HG03097 (cell line): ENCODE data around the gene KCNMA1.
"Not testable (repeated sequence)": the region's sequence is repeated elsewhere in the genome, so short reads cannot be mapped to it uniquely, and the experiment has no call there.

Source experiments
- ATAC-seq: cut with Tn5 transposase; IDR thresholded peaks from one replicate; pipeline ENCODE4 v1.9.1; 2021; ENCODE audit not compliant: unreplicated experiment, low FRiP score

Gene KCNMA1

DNA sequence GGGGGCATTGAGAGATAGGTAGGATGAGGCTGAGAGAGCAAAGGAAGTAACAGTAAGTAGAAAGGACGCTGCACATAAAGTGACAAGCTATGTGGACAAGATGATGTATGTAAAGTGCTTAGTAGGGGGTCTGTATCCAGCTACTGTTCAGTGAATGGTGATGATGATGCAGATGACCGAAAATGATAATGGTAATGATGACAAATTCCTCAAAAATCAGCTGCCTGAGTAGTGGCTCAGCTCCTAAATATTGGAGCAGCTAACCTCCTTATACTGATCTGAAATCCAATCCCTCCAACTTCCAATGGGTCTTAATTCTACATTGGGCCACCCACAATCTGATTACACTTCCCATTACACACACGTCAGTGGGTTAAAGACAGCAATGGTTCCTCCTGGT, 27.1 kb upstream of the KCNMA1 start:
- ATAC-seq, result no peak

- no peak for ATAC-seq
Measured at GRCh38 chr10:77664008-77664407, 26.4 kb upstream of the KCNMA1 start.

- ATAC-seq, result no peak
Measured at GRCh38 chr10:77661674-77662073, 24.1 kb upstream of the KCNMA1 start.

DNA sequence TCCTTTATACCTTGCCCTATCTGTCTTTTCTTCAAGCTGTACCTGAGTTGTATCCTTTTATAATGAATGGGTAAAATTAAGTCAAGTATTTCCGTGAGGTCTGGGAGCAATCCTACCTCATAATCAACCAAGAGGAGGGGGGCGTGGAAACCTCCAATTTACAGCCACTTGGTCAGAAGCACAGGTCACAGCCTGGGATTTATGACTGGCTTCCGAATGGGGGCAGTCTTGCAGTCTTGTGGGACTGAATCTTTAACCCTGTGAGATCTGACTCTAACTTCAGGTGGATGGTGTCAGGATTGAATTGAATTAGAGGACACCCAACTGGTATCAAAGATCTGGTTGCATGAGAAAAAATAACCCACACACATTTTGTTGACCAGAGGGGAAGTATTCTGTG, 23.5 kb upstream of the KCNMA1 start:
- ATAC-seq, result no peak

GRCh38 chr10:77659046-77659670, 21.6 kb upstream of the KCNMA1 start:
- ATAC-seq, result not testable (repeated sequence)

DNA sequence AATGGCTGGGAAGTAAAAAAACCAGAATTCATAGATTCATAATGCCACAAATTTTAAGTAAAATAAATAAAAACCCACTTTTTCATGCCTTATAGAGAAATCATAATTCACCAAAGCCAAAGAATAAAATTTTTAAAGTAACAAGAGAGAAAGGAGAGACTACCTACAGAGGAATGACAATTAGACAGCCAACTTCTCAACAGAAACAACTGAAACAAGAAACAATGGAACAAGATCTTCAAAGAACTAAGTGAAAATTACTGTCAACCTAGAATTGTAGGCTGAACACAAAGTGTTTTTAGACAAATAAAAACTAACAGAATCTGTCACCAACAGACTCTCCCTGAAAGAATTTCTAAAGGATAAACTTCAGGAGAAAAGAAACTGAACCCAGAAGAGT, 15.6 kb upstream of the KCNMA1 start:
- ATAC-seq, result no peak

- ATAC-seq, result no peak
Measured at GRCh38 chr10:77649333-77650331, 12.0 kb upstream of the KCNMA1 start.

DNA sequence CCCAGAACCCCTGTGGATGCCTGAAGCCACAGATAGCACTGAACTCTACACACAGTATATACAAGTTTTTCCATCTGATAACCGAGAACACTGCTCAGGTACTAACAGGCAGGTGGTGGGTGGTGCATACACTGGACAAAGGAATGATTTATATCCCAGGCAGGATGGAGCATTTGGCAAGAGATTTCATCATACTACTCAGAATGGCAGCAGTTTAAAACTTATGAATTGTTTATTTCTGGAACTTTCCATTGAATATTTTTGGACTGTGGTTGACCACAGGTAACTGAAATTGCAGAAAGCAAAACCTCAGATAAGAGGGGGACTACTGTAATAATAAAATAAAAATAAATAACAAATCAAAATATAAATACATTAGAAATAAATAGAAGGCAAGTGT, 10.9 kb upstream of the KCNMA1 start:
- ATAC-seq, result no peak

DNA sequence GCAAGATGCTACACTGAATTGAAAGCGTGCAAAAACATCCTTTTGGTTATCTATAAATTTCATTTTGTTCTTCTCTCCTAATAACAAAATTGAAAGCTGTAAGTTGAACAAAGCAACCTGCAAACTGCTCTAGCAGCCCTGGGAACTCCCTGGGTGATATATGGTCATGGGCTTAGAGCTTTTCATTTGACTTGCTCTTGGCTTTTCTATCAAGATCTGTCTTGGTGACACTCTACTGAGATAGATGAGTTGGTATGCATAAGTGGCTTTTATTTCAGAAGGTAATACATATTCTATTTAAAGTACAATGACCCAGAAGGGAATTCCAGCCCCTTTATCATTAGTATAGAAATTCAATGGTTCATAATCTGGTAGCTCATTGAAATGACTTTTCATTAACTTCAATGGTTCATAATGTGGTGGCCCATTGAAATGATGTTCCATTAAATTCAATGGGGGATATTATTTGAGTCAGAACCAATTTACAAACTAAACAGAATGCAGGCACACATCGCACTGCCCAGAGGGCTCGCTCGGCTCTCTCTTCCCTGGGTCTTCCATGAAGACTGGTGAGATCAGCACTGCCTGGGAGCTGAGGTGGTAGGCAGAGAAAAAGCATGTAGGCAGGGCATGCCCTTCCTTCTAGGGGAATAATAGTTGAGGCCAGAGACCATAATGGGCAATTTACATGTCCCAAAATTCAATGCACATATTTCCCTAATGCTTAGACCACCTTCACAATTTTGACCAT, 10.1 kb upstream of the KCNMA1 start:
- ATAC-seq, result no peak

DNA sequence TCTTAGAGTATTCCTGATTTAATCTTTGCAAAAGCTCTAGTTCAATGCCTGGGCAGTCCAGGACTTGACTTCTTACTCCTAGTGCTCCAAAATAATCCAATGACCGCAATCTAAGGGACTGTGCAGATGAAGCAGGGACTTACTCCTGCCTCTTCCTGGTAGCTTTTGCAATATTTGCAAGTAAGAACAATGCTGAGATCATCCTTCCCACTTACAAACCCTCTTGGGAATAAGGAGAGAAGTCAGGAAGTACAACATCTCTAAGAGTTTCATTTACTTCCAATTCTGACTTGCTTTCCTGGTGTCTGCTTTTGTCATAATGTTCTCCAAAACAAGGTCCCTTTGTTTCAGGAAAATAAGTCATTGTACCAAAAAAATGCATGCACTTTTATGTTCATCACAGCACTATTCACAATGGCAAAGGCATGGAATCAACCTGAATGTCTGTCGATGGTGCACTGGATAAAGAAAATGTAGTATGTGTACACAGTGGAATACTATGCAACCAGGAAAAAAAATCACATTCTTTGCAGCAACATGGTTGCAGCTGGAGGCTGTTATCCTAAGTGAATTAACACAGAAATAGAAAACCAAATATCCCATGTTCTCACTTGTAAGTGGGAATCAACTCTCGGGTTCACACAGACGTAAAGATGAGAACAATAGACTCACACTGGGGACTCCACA, 7.1 kb upstream of the KCNMA1 start:
- ATAC-seq, result no peak

- no peak for ATAC-seq
Measured at GRCh38 chr10:77643795-77644468, 6.3 kb upstream of the KCNMA1 start.

GRCh38 chr10:77641788-77642397, 4.3 kb upstream of the KCNMA1 start:
- no peak for ATAC-seq

DNA sequence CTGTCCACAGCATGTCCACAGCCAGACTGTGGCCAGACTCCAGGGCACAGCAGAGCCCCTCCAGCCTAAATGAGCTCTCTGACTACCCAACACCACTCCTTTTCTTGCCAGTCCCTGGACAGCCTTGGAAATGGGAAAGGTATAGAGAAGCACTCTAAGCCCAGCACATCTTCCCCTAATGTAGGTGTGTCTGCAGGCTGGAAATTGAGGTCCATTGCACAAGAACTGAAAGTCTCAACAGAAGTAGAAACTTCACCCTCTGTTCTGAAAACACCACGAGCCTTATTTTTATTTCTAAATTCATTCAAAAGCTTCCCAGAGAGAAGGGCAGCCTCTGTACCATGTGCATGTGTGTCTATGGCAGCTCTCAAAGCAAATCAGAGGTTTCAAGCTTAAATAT, 3.7 kb upstream of the KCNMA1 start:
- ATAC-seq, result no peak

- no peak for ATAC-seq
Measured at GRCh38 chr10:77640167-77640566, 2.6 kb upstream of the KCNMA1 start.

DNA sequence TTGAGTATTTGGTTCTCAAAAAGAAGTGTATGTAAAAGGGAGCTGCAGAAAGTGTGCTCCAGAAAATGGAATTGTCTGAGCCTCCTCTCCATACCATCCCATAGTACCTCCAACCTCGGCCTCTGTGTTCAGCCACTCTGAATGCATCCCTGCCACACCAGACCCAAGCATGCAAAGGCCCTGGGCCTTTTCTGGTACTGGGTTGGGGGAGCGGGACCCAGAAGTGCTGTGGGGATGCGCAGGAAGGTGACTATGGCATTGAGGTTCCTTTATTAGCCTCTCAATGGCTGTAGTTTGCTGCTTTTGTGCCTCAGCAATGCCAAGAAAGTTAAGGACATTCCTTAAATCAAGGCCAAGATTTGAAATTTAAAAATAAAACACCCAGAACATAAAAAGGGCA, 2.1 kb upstream of the KCNMA1 start:
- ATAC-seq, result no peak

DNA sequence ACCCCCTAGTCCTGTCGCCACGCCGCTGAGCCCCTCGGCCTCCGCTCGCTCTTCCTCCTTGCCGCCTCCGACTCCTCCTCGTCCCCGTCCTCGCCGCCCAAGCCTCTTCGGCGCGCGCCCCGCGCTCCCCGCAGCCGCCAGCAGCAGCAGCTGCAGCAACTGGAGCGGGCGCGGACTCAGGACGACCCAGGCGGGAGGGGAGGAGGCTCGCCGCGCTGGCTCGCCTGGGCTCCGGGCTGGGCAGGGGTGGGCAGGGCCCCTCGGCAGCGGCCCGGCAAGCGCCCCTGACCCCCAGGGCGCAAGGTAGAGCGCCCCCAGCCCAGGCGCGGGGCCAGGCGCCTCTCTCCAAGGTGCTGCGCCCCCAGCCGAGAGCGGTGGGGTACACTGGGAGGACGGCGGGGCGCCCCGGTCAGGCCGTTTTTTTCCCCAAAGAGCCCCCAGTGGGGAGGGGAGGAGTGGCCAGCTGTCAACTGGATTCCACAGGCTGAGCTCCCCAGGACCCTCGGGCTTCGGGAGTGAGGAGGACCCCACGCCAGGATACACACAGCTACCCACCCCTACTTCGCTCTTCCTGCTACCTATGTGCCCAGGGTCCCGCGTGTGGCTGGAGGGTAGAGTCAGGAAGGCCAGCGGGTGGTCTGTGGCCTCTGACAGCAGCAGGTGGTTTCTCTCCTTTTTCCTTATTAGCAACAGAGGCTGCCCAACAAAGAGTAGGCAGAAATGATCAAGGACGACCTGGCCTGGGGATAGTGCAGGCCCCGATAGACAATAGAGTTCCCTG, 903 bp upstream of the KCNMA1 start:
- ATAC-seq, result no peak

DNA sequence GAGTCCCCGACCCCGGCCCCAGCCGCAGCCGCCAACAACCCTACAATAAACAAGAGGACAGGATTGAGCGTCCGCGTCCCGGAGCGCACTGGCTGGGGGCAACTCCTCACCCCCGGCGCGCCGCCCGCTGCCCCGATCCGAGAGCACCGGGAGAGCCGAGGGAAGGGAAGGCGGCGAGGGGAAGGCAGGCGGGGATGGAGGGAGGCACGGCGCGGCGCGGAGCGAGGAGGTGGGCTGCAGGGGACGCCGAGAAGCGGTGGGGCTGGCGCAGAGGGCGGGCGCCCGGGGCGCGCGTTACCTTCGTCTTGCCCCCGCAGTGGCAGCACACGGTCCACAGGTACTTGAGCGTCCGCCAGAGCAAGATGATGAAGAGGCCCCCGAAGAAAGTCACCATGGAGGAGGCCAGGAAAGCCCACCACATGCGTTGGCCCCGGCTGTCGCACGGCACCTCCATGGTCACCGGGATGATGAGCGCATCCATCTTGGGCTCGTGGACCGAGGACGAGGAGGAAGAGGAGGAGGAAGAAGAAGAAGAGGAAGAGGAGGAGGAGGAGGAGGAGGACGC, 559 bp downstream of the KCNMA1 start:
- no peak for ATAC-seq

GRCh38 chr10:77636282-77636966, 1.2 kb downstream of the KCNMA1 start:
- no peak for ATAC-seq
